ENCODE data around the gene ZNF831.

The ZNF831 gene

DNA sequence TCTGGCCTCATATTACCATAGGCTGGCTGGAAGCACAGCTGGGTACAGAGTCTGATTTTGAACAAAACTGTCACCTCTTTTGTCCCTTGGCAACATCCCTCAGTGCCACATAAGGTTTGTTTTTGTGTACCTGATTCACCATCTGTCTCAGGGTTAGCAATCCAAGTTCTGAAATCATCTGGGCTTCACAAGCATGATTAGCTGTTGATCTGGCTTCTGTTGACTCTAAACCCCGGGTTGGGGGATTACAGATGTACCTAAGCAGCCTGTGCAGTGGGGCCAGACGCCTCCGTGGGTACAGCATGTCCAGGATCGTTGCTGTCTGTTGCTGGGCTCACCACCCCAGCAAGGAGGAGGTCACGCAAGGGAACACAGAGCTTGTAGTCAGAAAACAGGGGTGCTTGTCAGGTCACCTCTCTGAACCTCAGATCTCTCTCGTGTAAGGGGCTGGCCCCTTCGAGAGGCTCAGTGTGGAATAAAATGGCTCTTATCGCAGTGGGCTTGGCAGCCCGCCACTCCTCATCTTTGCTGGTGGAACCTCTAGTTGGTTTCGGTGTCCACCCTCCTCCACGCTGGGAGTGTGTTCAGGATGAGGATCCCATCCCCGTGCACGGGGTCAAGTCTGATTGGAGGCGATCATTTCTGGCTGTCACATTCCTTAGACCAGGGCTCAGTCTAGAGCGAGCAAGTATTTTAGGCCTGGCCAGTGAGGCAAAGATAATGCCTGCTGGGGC, 39.2 kb upstream of the ZNF831 start:
- peaks cover 20% of the 10 kb centered on the region for H3F3A ChIP-seq (ENCODE audit: control insufficient read depth, insufficient read depth)
- no peaks in the 10 kb centered on the region for H4K20me1 ChIP-seq (ENCODE audit: control insufficient read depth, insufficient read depth, low read depth, low read length)
- H3K36me3 ChIP-seq (ENCODE audit: control insufficient read depth, low read length) = peaks cover 9% of the 10 kb centered on the region
- no peaks in the 10 kb centered on the region for H3K27me3 ChIP-seq (ENCODE audit: control insufficient read depth, low read length)
- H3K9me3 ChIP-seq (ENCODE audit: control insufficient read depth, insufficient read depth, low read length) = peaks cover 7% of the 10 kb centered on the region
- peak overlapping the region; percentile 94 for H3K4me2 ChIP-seq (ENCODE audit: low read length)
- TF ChIP-seq CTCF (IDR thresholded peaks at IDR 0.05; ENCODE audit: low read depth, low read length, poor library complexity, severe bottlenecking) (no peak), EZH2phosphoT487 (IDR thresholded peaks at IDR 0.05; ENCODE audit: borderline replicate concordance, low read length) (no peak)
- peaks cover 82% of the 10 kb centered on the region for H3K4me1 ChIP-seq (ENCODE audit: control insufficient read depth, low read length)
- peaks cover 38% of the 10 kb centered on the region for H3K79me2 ChIP-seq (ENCODE audit: control insufficient read depth, low read length)
- H3K9me2 ChIP-seq (replicated peaks; ENCODE audit: control insufficient read depth, low read length) = no peaks in the 10 kb centered on the region
- H3K4me3 ChIP-seq (ENCODE audit: low read length) = peak overlapping the region; percentile 87
- peak overlapping the region; percentile 87 for H3K27ac ChIP-seq (ENCODE audit: low read depth, low read length)

DNA sequence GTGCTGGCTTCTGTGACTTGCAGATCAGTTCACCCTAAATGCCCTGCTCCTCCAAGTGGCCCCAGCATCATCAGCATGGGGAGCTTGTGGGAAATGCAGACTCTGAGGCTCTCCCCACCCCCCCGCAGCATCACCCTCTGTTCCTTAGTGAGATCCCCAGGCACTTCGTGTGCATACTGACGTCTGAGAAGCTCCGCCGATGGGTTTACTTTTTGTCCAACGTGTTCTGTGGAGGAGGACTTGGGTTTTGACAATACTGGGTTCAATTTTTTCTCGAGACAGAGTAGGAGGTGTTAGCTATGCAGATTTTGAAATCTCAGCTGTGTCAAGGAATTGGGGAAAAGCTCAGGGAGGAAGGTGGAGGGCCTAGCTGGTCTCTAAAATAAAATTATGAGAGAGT, 38.3 kb upstream of the ZNF831 start:
- Histone ChIP-seq H3K9me3 (ENCODE audit: control insufficient read depth, insufficient read depth, low read length) (peaks cover 7% of the 10 kb centered on the region), H4K20me1 (ENCODE audit: control insufficient read depth, insufficient read depth, low read depth, low read length) (no peaks in the 10 kb centered on the region), H3K36me3 (ENCODE audit: control insufficient read depth, low read length) (peaks cover 9% of the 10 kb centered on the region), H3K9me2 (replicated peaks; ENCODE audit: control insufficient read depth, low read length) (no peaks in the 10 kb centered on the region), H3F3A (ENCODE audit: control insufficient read depth, insufficient read depth) (peaks cover 20% of the 10 kb centered on the region), H3K4me3 (ENCODE audit: low read length) (peak overlapping the region; percentile 87), H3K4me2 (ENCODE audit: low read length) (peak overlapping the region; percentile 94), H3K27ac (ENCODE audit: low read depth, low read length) (no peak overlapping the region), H3K27me3 (ENCODE audit: control insufficient read depth, low read length) (no peaks in the 10 kb centered on the region), H3K4me1 (ENCODE audit: control insufficient read depth, low read length) (peaks cover 73% of the 10 kb centered on the region), H3K79me2 (ENCODE audit: control insufficient read depth, low read length) (peaks cover 38% of the 10 kb centered on the region)
- TF ChIP-seq EZH2phosphoT487 (IDR thresholded peaks at IDR 0.05; ENCODE audit: borderline replicate concordance, low read length) = no peak
- TF ChIP-seq CTCF (IDR thresholded peaks at IDR 0.05; ENCODE audit: low read depth, low read length, poor library complexity, severe bottlenecking) = no peak

GRCh38 chr20:59125836-59126235, 37.8 kb upstream of the ZNF831 start:
- H3K4me3 ChIP-seq (ENCODE audit: low read length) = peak overlapping the region; percentile 87
- H3F3A ChIP-seq (ENCODE audit: control insufficient read depth, insufficient read depth) = peaks cover 20% of the 10 kb centered on the region
- TF ChIP-seq CTCF (IDR thresholded peaks at IDR 0.05; ENCODE audit: low read depth, low read length, poor library complexity, severe bottlenecking) (no peak), EZH2phosphoT487 (IDR thresholded peaks at IDR 0.05; ENCODE audit: borderline replicate concordance, low read length) (no peak)
- H3K79me2 ChIP-seq (ENCODE audit: control insufficient read depth, low read length) = peaks cover 38% of the 10 kb centered on the region
- H3K36me3 ChIP-seq (ENCODE audit: control insufficient read depth, low read length) = peaks cover 9% of the 10 kb centered on the region
- H3K27me3 ChIP-seq (ENCODE audit: control insufficient read depth, low read length) = no peaks in the 10 kb centered on the region
- no peaks in the 10 kb centered on the region for H3K9me2 ChIP-seq (replicated peaks; ENCODE audit: control insufficient read depth, low read length)
- peak overlapping the region; percentile 94 for H3K4me2 ChIP-seq (ENCODE audit: low read length)
- no peaks in the 10 kb centered on the region for H4K20me1 ChIP-seq (ENCODE audit: control insufficient read depth, insufficient read depth, low read depth, low read length)
- H3K4me1 ChIP-seq (ENCODE audit: control insufficient read depth, low read length) = peaks cover 68% of the 10 kb centered on the region
- no peak overlapping the region for H3K27ac ChIP-seq (ENCODE audit: low read depth, low read length)
- H3K9me3 ChIP-seq (ENCODE audit: control insufficient read depth, insufficient read depth, low read length) = peaks cover 7% of the 10 kb centered on the region
